HepG2 (cell line): ENCODE data around the gene DENND10. TPM values are rescaled to one million over a fixed set of nuclear protein-coding genes. Genes with fewer than 3 reads are reported as not detected.
A peak's percentile ranks its signal among the peaks of the same experiment; 100 is the strongest.

Experiments used
- BCL6 ChIP-seq: IDR thresholded peaks from 2 replicates; pipeline ENCODE4 v1.6.1; 2016; ENCODE audit warnings: missing genetic modification reagents, missing compliant biosample characterization
- ELF1 ChIP-seq: sonication (generic); formaldehyde crosslinking; IDR thresholded peaks from 2 replicates; pipeline ENCODE4 v1.4.0; 2020; ENCODE audit warnings: missing genetic modification reagents
- FOSL2 ChIP-seq: sonication (generic); formaldehyde crosslinking; IDR thresholded peaks from 2 replicates; pipeline ENCODE4 v1.4.0; 2020; ENCODE audit warnings: missing genetic modification reagents
- GTF2F1 ChIP-seq: fragments of 150-350 bp; IDR thresholded peaks from 2 replicates; pipeline ENCODE4 v1.6.1; 2014; ENCODE audit warnings: low read length
- KDM6A ChIP-seq: IDR thresholded peaks from 2 replicates; pipeline ENCODE4 v1.6.1; 2016; ENCODE audit warnings: low read depth
- MAFK ChIP-seq, 2 experiments: IDR thresholded peaks in 1 of 2; conservative IDR thresholded peaks in 1 of 2; 2 replicates each; pipeline ENCODE4 v1.6.1; 2011; ENCODE audit warnings: improper control_type of control experiment in 2 of 2, low read length in 2 of 2
- MIER2 ChIP-seq: IDR thresholded peaks from 2 replicates; pipeline ENCODE4 v1.6.1; 2016; ENCODE audit warnings: missing biosample characterization, missing genetic modification reagents
- NFATC3 ChIP-seq: sonication (generic); formaldehyde crosslinking; IDR thresholded peaks from 2 replicates; pipeline ENCODE4 v1.5.1; 2020; ENCODE audit warnings: mild to moderate bottlenecking, missing genetic modification reagents
- NR2F1 ChIP-seq, 2 experiments: fragments of 450-650 bp in 1 of 2; formaldehyde crosslinking in 1 of 2; IDR thresholded peaks; 2 replicates each; pipeline versions ENCODE4 v1.5.0 to v1.6.1; 2016 to 2020; ENCODE audit warnings: mild to moderate bottlenecking in 1 of 2, missing compliant biosample characterization in 1 of 2, missing genetic modification reagents in 1 of 2, moderate library complexity in 1 of 2
- PHF21A ChIP-seq: sonication (generic); formaldehyde crosslinking; IDR thresholded peaks from 2 replicates; pipeline ENCODE4 v1.5.0; 2020; ENCODE audit warnings: mild to moderate bottlenecking, missing genetic modification reagents
- RARG ChIP-seq: sonication (generic); formaldehyde crosslinking; IDR thresholded peaks from 2 replicates; pipeline ENCODE4 v1.4.0; 2020; ENCODE audit warnings: low read depth, mild to moderate bottlenecking, missing genetic modification reagents
- SKI ChIP-seq: fragments of 450-650 bp; IDR thresholded peaks from one replicate; pipeline ENCODE4 v1.6.1; 2018; ENCODE audit warnings: mild to moderate bottlenecking; ENCODE audit not compliant: partially characterized antibody
- SMC3 ChIP-seq: IDR thresholded peaks from 2 replicates; pipeline ENCODE4 v1.6.1; 2011; ENCODE audit warnings: low read length, improper control_type of control experiment
- SP140L ChIP-seq: sonication (generic); formaldehyde crosslinking; IDR thresholded peaks from 2 replicates; pipeline ENCODE4 v1.4.0; 2020; ENCODE audit warnings: missing genetic modification reagents, borderline replicate concordance
- TSC22D2 ChIP-seq: sonication (generic); formaldehyde crosslinking; IDR thresholded peaks from 2 replicates; pipeline ENCODE4 v1.5.1; 2020; ENCODE audit warnings: missing genetic modification reagents, mild to moderate bottlenecking, borderline replicate concordance
- U2AF2 ChIP-seq: fragments of 200-400 bp; formaldehyde crosslinking; IDR thresholded peaks from 2 replicates; pipeline ENCODE4 v1.6.1; 2017; ENCODE audit warnings: low read depth, mild to moderate bottlenecking, low read length
- ZBTB10 ChIP-seq: sonication (generic); formaldehyde crosslinking; IDR thresholded peaks from 2 replicates; pipeline ENCODE4 v1.4.0; 2020; ENCODE audit warnings: missing genetic modification reagents, borderline replicate concordance
- ZNF124 ChIP-seq: sonication (generic); formaldehyde crosslinking; IDR thresholded peaks from 2 replicates; pipeline ENCODE4 v1.4.0; 2020; ENCODE audit warnings: missing genetic modification reagents
- ZNF17 ChIP-seq: sonication (generic); formaldehyde crosslinking; IDR thresholded peaks from 2 replicates; pipeline ENCODE4 v1.5.0; 2020; ENCODE audit warnings: mild to moderate bottlenecking, missing genetic modification reagents
- ZNF546 ChIP-seq: sonication (generic); formaldehyde crosslinking; conservative IDR thresholded peaks from 2 replicates; pipeline ENCODE4 v1.8.1; 2023; ENCODE audit warnings: mild to moderate bottlenecking, missing genetic modification reagents
- ZNF572 ChIP-seq: sonication (generic); formaldehyde crosslinking; IDR thresholded peaks from 2 replicates; pipeline ENCODE4 v1.5.1; 2020; ENCODE audit warnings: mild to moderate bottlenecking, missing genetic modification reagents
- polyA plus RNA-seq, 8 experiments: library from polyadenylated mRNA; depleted of rRNA in 3 of 8; stranded (reverse) in 7 of 8; unstranded in 1 of 8; fragments of >200 nt; fragmentation: Illumina TruSeq in 4 of 8; extraction: Trizol in 4 of 8; gene quantifications; 2 replicates each; pipeline versions ENCODE4 v1.2.1 to v1.2.3, GENCODE V29; 2011 to 2016; ENCODE audit warnings: low read depth in 4 of 8, missing spikeins in 1 of 8, mixed read lengths in 1 of 8; ENCODE audit not compliant: insufficient read depth in 1 of 8
- total RNA-seq, 5 experiments: library from RNA; depleted of rRNA; stranded (reverse); fragments of >200 nt; fragmentation: Illumina TruSeq; extraction: Trizol; gene quantifications; 2 replicates each; pipeline ENCODE4 v1.2.3, GENCODE V29; 2016; ENCODE audit warnings: low read depth in 1 of 5
- TF ChIP-seq, protein P1 (sequence below): sonication (generic); formaldehyde crosslinking; IDR thresholded peaks from 2 replicates; pipeline ENCODE4 v1.4.0; 2020; ENCODE audit warnings: missing genetic modification reagents; ENCODE audit errors: not compliant biosample characterization
- TF ChIP-seq, protein P2 (sequence below): sonication (generic); formaldehyde crosslinking; IDR thresholded peaks from 2 replicates; pipeline ENCODE4 v1.4.0; 2020; ENCODE audit warnings: mild to moderate bottlenecking, missing genetic modification reagents
- TF ChIP-seq, protein P3 (sequence below): sonication (generic); formaldehyde crosslinking; IDR thresholded peaks from 2 replicates; pipeline ENCODE4 v1.8.1; 2022; ENCODE audit warnings: mild to moderate bottlenecking, missing genetic modification reagents

The DENND10 gene
- total and polyA plus RNA-seq, 2 of the 13 experiments (the other 11 are each of a cell fraction or from before 2014, with no cell fraction given) = 43.7 to 78.8 TPM

DNA sequence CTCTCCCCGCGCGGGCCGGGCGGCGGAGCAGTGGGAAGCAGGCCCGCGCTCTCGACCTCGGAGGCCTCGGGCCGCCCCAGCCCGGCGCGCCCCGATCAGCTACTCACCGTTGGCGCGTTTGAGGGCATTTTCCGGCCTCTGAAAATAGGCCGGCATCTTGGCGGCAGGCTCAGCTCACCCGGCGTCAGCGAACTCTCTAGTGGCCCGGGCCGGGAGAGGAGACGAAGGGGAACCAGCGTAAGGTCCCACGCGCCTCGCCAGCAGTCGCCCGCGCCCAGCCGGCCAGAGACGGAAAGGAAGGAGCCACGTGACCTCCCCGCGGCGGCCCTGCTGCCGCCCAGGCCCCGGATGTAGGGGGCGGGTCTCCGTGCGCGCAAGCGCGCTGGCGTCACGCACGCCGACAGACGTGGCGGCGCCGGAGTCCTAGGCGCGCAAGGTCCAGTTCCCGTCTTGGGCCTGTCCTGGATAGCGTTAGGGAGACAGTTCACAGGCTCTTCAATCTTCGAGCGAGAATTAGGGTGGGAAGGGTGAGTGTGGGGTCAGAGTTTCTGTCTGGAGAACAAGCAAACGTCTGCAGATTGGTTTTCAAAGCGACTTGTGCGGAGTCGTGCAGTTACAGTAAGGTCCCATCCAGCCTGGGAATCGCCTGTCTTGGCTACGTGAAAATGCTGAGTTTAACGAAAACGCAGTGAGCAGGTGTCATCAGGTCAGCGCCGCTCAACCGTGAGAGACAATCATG is 23.2 kb upstream of the DENND10 start, which contains the start of gene EIF3A (continued):
- TF ChIP-seq ZNF17 (CRISPR knock-in tag) (no peak; the same call in 1 of the 2 replicates), PHF21A (CRISPR knock-in tag) (peak; percentile 76), MIER2 (CRISPR knock-in tag) (no peak), ZNF572 (CRISPR knock-in tag) (no peak; the same call in 1 of the 2 replicates), ZNF546 (CRISPR knock-in tag) (0 out of 2 replicates have a peak, but pooled peaks have one; percentile 66), ZBTB10 (CRISPR knock-in tag) (no peak), ZNF124 (peak; percentile 79; the same call in 1 of the 2 replicates), FOSL2 (CRISPR knock-in tag) (0 out of 2 replicates have a peak, but pooled peaks have one; percentile 36), TSC22D2 (CRISPR knock-in tag) (peak; percentile 78; the same call in 1 of the 2 replicates), ELF1 (CRISPR knock-in tag) (no peak; the same call in 1 of the 2 replicates), MAFK (conservative IDR thresholded peaks at IDR 0.05 in 1 of 2, IDR thresholded peaks at IDR 0.05 in 1 of 2; ENCODE audit: low read length in 2 of 2) (peak; percentile 71 to 81), U2AF2 (no peak), KDM6A (CRISPR knock-in tag) (no peak), NFATC3 (no peak), RARG (CRISPR knock-in tag) (no peak), GTF2F1 (peak; percentile 84; the same call in 1 of the 2 replicates), BCL6 (CRISPR knock-in tag) (no peak; the same call in 1 of the 2 replicates), SKI (peak; percentile 56), SMC3 (no peak), NR2F1 (CRISPR knock-in tag; IDR thresholded peaks at IDR 0.05) (no peak), SP140L (CRISPR knock-in tag) (peak; percentile 59; the same call in 1 of the 2 replicates)
- TF ChIP-seq, protein P1, sequence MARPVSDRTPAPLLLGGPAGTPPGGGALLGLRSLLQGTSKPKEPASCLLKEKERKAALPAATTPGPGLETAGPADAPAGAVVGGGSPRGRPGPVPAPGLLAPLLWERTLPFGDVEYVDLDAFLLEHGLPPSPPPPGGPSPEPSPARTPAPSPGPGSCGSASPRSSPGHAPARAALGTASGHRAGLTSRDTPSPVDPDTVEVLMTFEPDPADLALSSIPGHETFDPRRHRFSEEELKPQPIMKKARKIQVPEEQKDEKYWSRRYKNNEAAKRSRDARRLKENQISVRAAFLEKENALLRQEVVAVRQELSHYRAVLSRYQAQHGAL (CRISPR knock-in tag) = no peak
- TF ChIP-seq, protein P2, sequence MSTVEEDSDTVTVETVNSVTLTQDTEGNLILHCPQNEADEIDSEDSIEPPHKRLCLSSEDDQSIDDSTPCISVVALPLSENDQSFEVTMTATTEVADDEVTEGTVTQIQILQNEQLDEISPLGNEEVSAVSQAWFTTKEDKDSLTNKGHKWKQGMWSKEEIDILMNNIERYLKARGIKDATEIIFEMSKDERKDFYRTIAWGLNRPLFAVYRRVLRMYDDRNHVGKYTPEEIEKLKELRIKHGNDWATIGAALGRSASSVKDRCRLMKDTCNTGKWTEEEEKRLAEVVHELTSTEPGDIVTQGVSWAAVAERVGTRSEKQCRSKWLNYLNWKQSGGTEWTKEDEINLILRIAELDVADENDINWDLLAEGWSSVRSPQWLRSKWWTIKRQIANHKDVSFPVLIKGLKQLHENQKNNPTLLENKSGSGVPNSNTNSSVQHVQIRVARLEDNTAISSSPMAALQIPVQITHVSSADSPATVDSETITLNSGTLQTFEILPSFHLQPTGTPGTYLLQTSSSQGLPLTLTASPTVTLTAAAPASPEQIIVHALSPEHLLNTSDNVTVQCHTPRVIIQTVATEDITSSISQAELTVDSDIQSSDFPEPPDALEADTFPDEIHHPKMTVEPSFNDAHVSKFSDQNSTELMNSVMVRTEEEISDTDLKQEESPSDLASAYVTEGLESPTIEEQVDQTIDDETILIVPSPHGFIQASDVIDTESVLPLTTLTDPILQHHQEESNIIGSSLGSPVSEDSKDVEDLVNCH (CRISPR knock-in tag) = peak; percentile 97; the same call in 1 of the 2 replicates
- TF ChIP-seq, protein P3, sequence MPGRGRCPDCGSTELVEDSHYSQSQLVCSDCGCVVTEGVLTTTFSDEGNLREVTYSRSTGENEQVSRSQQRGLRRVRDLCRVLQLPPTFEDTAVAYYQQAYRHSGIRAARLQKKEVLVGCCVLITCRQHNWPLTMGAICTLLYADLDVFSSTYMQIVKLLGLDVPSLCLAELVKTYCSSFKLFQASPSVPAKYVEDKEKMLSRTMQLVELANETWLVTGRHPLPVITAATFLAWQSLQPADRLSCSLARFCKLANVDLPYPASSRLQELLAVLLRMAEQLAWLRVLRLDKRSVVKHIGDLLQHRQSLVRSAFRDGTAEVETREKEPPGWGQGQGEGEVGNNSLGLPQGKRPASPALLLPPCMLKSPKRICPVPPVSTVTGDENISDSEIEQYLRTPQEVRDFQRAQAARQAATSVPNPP (CRISPR knock-in tag) = peak; percentile 87
